Effector memory CD4-positive, alpha-beta T cell (primary cell): Measurements from ENCODE around the gene MAN2A2.
"Not testable (repeated sequence)": the region's sequence is repeated elsewhere in the genome, so short reads cannot be mapped to it uniquely, and the experiment has no call there.

ENCODE experiments used
- DNase-seq, 3 donors: peaks; one replicate each; pipeline ENCODE4 v3.0.0-alpha.2; 2020
- H3K27ac ChIP-seq: 2 replicates; pipeline ENCODE4 v1.7.0; 2013; ENCODE audit warnings: mild to moderate bottlenecking, low read length, moderate library complexity; ENCODE audit not compliant: insufficient read depth, poor library complexity, severe bottlenecking
- H3K27me3 ChIP-seq: replicated peaks from 2 replicates; pipeline ENCODE4 v1.7.0; 2013; ENCODE audit warnings: mild to moderate bottlenecking, low read length; ENCODE audit not compliant: insufficient read depth, control insufficient read depth, poor library complexity, severe bottlenecking
- H3K36me3 ChIP-seq: 2 replicates; pipeline ENCODE4 v1.7.0; 2013; ENCODE audit warnings: mild to moderate bottlenecking, low read length, moderate library complexity; ENCODE audit not compliant: control insufficient read depth, insufficient read depth
- H3K4me1 ChIP-seq: 2 replicates; pipeline ENCODE4 v1.7.0; 2013; ENCODE audit warnings: low read length, mild to moderate bottlenecking; ENCODE audit not compliant: control insufficient read depth, insufficient read depth, poor library complexity, severe bottlenecking
- H3K4me3 ChIP-seq: 2 replicates; pipeline ENCODE4 v1.7.0; 2013; ENCODE audit warnings: low read length, low read depth, mild to moderate bottlenecking; ENCODE audit not compliant: insufficient read depth, poor library complexity, severe bottlenecking
- H3K9me3 ChIP-seq: 2 replicates; pipeline ENCODE4 v1.7.0; 2013; ENCODE audit warnings: mild to moderate bottlenecking, low read length, moderate library complexity; ENCODE audit not compliant: control insufficient read depth

Gene MAN2A2

DNA sequence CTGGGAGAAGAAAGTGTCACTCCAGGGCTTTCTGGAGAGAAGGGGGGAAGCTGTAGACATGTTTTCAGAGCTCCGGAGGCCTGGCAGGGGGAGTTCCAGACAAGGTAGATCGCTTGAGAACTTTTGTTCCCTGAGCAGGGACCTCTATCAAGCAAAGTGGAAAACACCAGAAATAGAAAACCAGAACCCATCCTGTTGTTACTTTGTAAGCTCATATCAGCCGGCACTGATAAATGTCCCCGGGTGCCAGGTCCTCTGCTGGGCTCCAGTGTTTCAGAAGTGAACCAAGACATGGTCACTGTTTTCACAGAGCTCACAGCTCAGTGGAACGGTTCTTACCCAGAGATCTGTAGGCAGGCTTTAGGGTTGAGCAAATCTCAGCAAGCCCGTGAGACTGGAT, 15.7 kb downstream of the MAN2A2 start:
- no peak overlapping the region for H3K27ac ChIP-seq
- no peaks in the 10 kb centered on the region for H3K27me3 ChIP-seq
- no peak overlapping the region for H3K4me3 ChIP-seq
- DNase-seq, result no peak
- H3K9me3 ChIP-seq, result no peaks in the 10 kb centered on the region
- no peaks in the 10 kb centered on the region for H3K4me1 ChIP-seq
- H3K36me3 ChIP-seq, result peaks cover 72% of the 10 kb centered on the region

DNA sequence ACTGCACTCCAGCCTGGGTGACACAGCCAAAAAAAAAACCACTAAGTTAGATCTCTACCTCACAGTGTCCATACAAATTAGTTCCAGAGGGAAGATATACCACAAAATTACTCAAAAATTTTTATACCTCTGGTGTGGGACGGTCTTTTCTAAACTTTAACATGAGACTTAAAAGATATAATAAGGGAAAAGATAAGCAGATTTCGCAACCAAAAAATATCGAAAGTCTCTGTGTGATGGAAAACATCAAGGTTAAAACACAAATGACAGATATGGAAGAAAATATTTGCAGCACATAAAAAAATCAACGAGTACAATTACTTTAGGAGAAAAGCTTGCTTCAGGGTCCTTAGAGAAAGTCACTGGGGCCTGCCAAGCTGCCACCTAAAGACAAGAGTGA, 18.8 kb downstream of the MAN2A2 start:
- no peak overlapping the region for H3K27ac ChIP-seq
- no peak overlapping the region for H3K4me3 ChIP-seq
- H3K9me3 ChIP-seq, result no peaks in the 10 kb centered on the region
- H3K4me1 ChIP-seq, result no peaks in the 10 kb centered on the region
- H3K36me3 ChIP-seq, result peaks cover 44% of the 10 kb centered on the region
- DNase-seq, result no peak
- no peaks in the 10 kb centered on the region for H3K27me3 ChIP-seq

DNA sequence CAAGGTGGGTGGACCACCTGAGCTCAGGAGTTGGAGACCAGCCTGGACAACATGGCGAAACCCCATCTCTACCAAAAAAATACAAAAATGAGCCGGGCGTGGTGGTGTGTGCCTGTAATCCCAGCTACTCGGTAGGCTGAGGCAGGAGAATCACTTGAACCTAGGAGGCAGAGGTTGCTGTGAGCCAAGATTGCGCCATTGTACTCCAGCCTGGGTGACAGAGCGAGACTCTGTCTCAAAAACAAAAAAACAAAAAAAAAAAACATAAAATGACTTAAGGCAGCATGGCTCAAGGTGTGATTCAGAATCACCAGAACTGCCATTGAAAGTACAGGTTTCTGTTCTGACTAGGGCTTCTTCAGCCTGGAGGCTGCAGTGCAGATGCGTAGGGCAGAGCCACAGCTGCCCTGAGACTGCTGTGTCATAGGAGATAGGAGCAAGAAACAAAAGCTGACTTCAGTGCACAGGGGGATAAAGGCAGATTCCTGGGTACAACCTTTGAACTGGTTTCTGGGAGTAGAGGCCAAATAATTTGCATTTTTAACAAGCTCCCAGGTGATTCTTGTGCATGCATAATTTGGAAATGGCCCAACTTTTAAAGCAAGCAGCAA, 19.7 kb downstream of the MAN2A2 start:
- H3K9me3 ChIP-seq, H3K4me3 ChIP-seq, DNase-seq, H3K4me1 ChIP-seq, H3K27ac ChIP-seq, H3K27me3 ChIP-seq: not testable (repeated sequence)
- peaks cover 35% of the 10 kb centered on the region for H3K36me3 ChIP-seq

DNA sequence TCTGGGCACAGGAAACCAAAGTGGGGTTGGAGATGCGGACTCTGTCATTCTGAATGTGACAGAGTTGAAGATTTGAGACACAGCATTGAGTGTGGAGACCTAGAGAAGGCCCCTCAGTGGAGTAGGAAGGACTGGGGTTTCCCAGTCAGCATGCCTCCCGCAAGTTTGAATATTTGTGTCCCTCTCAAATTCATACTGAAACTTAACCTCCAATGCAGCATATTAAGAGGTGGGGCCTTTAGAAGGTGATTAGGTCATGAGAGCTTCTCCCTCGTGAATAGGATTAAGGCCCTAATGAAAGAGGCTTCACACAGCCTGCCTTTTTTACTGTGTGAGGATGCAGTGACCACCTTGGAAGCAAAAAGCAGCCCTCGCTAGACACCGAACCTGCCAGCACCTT, 21.3 kb downstream of the MAN2A2 start:
- Histone ChIP-seq H3K9me3 (no peaks in the 10 kb centered on the region), H3K36me3 (peaks cover 19% of the 10 kb centered on the region)

DNA sequence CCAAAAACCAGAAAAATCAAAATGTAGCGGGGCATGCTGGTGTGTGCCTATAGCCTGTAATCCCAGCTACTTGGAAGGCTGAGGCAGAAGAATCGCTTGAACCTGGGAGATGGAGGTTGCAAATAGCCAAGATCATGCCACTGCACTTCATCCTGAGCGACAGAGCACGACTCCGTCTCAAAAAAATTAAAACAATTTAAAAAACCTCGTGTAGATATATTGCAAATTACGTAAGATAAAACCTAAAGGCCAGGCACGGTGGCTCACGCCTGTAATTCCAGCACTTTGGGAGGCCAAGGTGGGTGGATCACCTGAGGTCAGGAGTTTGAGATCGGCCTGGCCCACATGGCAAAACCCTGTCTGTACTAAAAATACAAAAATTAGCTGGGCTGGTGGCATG, 23.7 kb downstream of the MAN2A2 start:
- not testable (repeated sequence) for H3K27me3 ChIP-seq, H3K9me3 ChIP-seq, DNase-seq, H3K27ac ChIP-seq, H3K36me3 ChIP-seq, H3K4me3 ChIP-seq
- peaks cover 16% of the 10 kb centered on the region for H3K4me1 ChIP-seq

More for the DNA sequence above, 21.3 kb downstream of the MAN2A2 start:
- H3K27me3 ChIP-seq, result no peaks in the 10 kb centered on the region
- no peak for DNase-seq
- no peaks in the 10 kb centered on the region for H3K4me1 ChIP-seq
- no peak overlapping the region for H3K27ac ChIP-seq
- H3K4me3 ChIP-seq, result no peak overlapping the region

DNA sequence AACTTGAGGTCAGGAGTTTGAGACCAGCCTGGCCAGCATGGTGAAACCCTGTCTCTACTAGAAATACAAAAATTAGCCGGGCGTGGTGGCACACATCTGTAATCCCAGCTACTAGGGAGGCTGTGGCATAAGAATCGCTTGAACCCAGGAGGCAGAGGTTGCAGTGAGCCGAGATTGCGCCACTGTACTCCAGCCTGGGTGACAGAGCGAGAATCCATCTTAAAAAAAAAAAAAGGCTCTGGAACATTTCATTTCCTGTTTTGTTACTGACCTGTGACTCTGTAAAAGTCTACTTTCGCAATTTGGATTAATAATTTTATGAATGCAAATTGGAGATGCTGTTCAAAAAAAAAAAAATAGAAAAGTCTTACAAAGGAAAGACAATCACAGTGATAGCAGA, 25.0 kb downstream of the MAN2A2 start:
- not testable (repeated sequence) for H3K27me3 ChIP-seq, H3K27ac ChIP-seq, H3K9me3 ChIP-seq, H3K4me3 ChIP-seq, H3K36me3 ChIP-seq, DNase-seq
- peaks cover 21% of the 10 kb centered on the region for H3K4me1 ChIP-seq

DNA sequence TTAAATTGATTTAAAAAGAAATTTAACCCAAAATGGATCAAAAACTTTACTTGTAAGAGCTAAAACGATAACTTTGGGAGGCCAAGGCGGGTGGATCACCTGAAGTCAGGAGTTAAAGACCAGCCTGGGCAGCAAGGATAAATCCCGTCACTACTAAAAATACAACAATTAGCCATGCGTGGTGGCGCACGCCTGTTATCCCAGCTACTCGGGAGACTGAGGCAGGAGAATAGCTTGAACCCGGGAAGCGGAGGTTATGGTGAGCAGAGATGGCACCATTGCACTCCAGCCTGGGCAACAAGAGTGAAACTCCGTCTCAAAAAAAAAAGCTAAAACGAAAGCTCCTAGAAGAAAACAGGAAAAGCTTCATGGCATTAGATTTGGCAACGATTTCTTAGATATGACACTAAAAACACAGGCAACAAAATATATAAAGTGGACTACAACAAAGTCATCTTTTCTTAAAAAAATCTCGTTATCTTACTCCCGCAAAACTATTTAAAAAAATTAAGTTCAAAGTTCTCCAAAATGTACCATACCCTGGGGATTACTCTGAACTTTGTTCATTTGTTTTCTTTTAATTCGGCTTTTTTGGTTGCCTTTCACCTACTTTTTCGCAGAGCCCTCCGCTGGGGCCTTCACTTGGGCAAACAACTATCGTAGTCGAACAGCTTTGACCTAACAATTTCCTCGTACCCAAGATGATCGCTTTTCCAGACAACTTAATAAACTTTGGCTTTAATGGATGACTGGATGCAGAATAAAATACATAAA, 26.3 kb downstream of the MAN2A2 start:
- no peak for DNase-seq
- H3K9me3 ChIP-seq, result no peaks in the 10 kb centered on the region
- peak overlapping the region; percentile 56 for H3K4me3 ChIP-seq
- H3K27me3 ChIP-seq, result no peaks in the 10 kb centered on the region
- H3K27ac ChIP-seq, result peak overlapping the region; percentile 83
- no peaks in the 10 kb centered on the region for H3K36me3 ChIP-seq
- peaks cover 28% of the 10 kb centered on the region for H3K4me1 ChIP-seq

DNA sequence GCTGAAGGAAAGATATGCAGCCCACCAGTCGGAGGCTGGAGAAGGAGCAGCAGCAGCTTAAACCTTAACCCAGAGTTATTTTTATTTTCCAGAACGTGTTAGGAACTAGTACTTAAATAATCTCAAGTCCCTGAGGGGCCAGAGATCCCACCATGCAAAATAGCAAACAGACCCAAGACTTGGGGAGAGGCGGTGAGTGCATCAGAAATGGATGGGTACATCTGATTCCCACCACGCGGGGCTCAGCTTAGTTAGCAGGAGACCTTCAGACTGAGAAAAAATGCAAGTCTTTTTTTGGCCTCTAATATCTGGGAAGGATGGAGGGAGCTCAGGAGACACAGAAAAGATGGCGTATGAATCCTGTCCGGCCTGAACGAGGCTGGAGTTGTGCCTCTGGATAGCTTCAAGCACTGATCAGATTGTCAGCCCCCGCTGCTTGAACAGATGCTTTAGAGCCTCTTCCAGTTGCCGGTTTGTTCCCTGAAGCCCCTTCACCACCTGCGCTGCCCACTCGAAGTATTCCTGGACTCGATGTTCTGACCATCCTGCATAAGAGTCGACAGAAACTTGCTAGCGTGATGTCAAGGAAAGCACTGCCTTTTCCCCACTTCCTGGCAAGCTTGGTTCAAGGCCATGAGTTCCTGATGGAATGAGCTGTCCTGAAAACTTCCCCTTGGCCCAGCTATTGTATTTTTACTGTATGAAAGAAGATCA, 27.9 kb downstream of the MAN2A2 start:
- Histone ChIP-seq H3K36me3 (no peaks in the 10 kb centered on the region), H3K4me3 (peak overlapping the region; percentile 74), H3K4me1 (peaks cover 39% of the 10 kb centered on the region), H3K27me3 (no peaks in the 10 kb centered on the region), H3K27ac (peak overlapping the region; percentile 83), H3K9me3 (no peaks in the 10 kb centered on the region)
- DNase-seq, result no peak

DNA sequence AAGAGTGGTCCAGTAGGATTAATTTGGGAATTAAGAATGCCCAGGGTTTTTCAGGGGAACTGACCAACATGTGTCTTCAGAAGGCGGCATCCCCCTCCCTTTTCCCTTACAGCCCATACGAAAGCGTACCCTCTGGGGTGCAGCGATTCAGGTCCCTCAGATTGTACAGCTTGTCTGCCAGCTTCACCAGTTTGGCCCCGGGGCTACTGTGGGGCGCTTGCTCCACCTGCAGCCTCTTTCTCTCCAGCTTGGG, 28.4 kb downstream of the MAN2A2 start:
- H3K4me3 ChIP-seq, result peak overlapping the region; percentile 74
- no peak for DNase-seq
- H3K9me3 ChIP-seq, result no peaks in the 10 kb centered on the region
- H3K4me1 ChIP-seq, result peaks cover 43% of the 10 kb centered on the region
- no peaks in the 10 kb centered on the region for H3K36me3 ChIP-seq
- H3K27me3 ChIP-seq, result no peaks in the 10 kb centered on the region
- peak overlapping the region; percentile 83 for H3K27ac ChIP-seq
